CD14-positive monocyte (primary cell): ENCODE results near the gene LYPD6. TPM values are rescaled to one million over a fixed set of nuclear protein-coding genes. Genes with fewer than 3 reads are reported as not detected.

Experiments used
- DNase-seq, 3 donors: peaks; one replicate each; pipeline ENCODE4 v3.0.0-alpha.2; 2011 to 2022
- H2AFZ ChIP-seq: 2 replicates; pipeline ENCODE4 v1.6.0; 2012; ENCODE audit warnings: mild to moderate bottlenecking, low read depth, low read length, inconsistent platforms; ENCODE audit not compliant: insufficient read depth, poor library complexity, severe bottlenecking
- H3K27ac ChIP-seq, 2 donors: 1 replicate in 1 of 2; 2 replicates in 1 of 2; pipeline ENCODE4 v1.5.1; 2012 to 2013; ENCODE audit warnings: low read length in 2 of 2, control low read depth in 1 of 2, inconsistent platforms in 1 of 2, low read depth in 1 of 2, mild to moderate bottlenecking in 1 of 2
- H3K27me3 ChIP-seq, 2 donors: one replicate each; pipeline versions ENCODE4 v1.6.0 to v1.6.1; 2011 to 2013; ENCODE audit warnings: low read length in 2 of 2; ENCODE audit not compliant: control insufficient read depth in 2 of 2, insufficient read depth in 2 of 2
- H3K36me3 ChIP-seq, 2 donors: replicated peaks in 1 of 2; 1 replicate in 1 of 2; 2 replicates in 1 of 2; pipeline versions ENCODE4 v1.5.1 to v1.6.1; 2012 to 2013; ENCODE audit warnings: low read length in 2 of 2, control low read depth in 1 of 2, inconsistent platforms in 1 of 2, mild to moderate bottlenecking in 1 of 2; ENCODE audit not compliant: insufficient read depth in 2 of 2, control insufficient read depth in 1 of 2
- H3K4me1 ChIP-seq, 2 donors: 1 replicate in 1 of 2; 2 replicates in 1 of 2; pipeline versions ENCODE4 v1.5.1 to v1.6.1; 2012 to 2013; ENCODE audit warnings: low read length in 2 of 2, control low read depth in 1 of 2, inconsistent platforms in 1 of 2, mild to moderate bottlenecking in 1 of 2, moderate library complexity in 1 of 2; ENCODE audit not compliant: insufficient read depth in 2 of 2, control insufficient read depth in 1 of 2
- H3K4me2 ChIP-seq: replicated peaks from 2 replicates; pipeline ENCODE3; 2012; ENCODE audit warnings: low read length, moderate library complexity, mild to moderate bottlenecking; ENCODE audit not compliant: poor library complexity, severe bottlenecking; ENCODE audit errors: extremely low read depth
- H3K4me3 ChIP-seq, 3 experiments: fragments of 200-600 bp in 1 of 3; sonication (generic) in 1 of 3; replicated peaks in 1 of 3; 1 replicate in 2 of 3; 2 replicates in 1 of 3; pipeline ENCODE4 v1.5.1; 2011 to 2013; ENCODE audit warnings: low read length in 3 of 3, mild to moderate bottlenecking in 3 of 3, control low read depth in 2 of 3, low read depth in 2 of 3, inconsistent platforms in 1 of 3, moderate library complexity in 1 of 3
- H3K79me2 ChIP-seq: 2 replicates; pipeline ENCODE4 v1.6.0; 2012; ENCODE audit warnings: mild to moderate bottlenecking, control low read depth, inconsistent platforms, low read length, moderate library complexity; ENCODE audit not compliant: insufficient read depth
- H3K9ac ChIP-seq: 2 replicates; pipeline ENCODE4 v1.6.0; 2017; ENCODE audit warnings: low read length, mild to moderate bottlenecking; ENCODE audit not compliant: insufficient read depth, poor library complexity, severe bottlenecking
- H3K9me3 ChIP-seq, 2 donors: replicated peaks in 1 of 2; 1 replicate in 1 of 2; 2 replicates in 1 of 2; pipeline versions ENCODE4 v1.5.1 to v1.6.1; 2012 to 2013; ENCODE audit warnings: low read length in 2 of 2, control low read depth in 1 of 2; ENCODE audit not compliant: control insufficient read depth in 1 of 2, insufficient read depth in 1 of 2
- H4K20me1 ChIP-seq: 2 replicates; pipeline ENCODE4 v1.6.0; 2012; ENCODE audit warnings: mild to moderate bottlenecking, low read length, control low read depth, moderate library complexity; ENCODE audit not compliant: insufficient read depth
- H3K27ac Mint-ChIP-seq, 7 donors: one replicate each; pipeline ENCODE4 v1.8.0; 2020; ENCODE audit warnings: mild to moderate bottlenecking in 7 of 7, mixed read lengths in 7 of 7, moderate library complexity in 6 of 7, inconsistent platforms in 2 of 7
- H3K27me3 Mint-ChIP-seq, 3 donors: one replicate each; pipeline ENCODE4 v1.8.0; 2021 to 2022; ENCODE audit warnings: low read depth in 3 of 3, mild to moderate bottlenecking in 3 of 3, mixed read lengths in 3 of 3, moderate library complexity in 3 of 3, inconsistent platforms in 1 of 3
- H3K36me3 Mint-ChIP-seq, 2 donors: one replicate each; pipeline ENCODE4 v1.8.0; 2020; ENCODE audit warnings: mixed read lengths in 2 of 2, inconsistent platforms in 1 of 2, mild to moderate bottlenecking in 1 of 2
- H3K4me1 Mint-ChIP-seq: one replicate; pipeline ENCODE4 v1.8.0; 2020; ENCODE audit warnings: mild to moderate bottlenecking, mixed read lengths
- H3K4me3 Mint-ChIP-seq, 2 donors: one replicate each; pipeline ENCODE4 v1.8.0; 2020; ENCODE audit warnings: mild to moderate bottlenecking in 2 of 2, mixed read lengths in 2 of 2, moderate library complexity in 1 of 2
- H3K9me3 Mint-ChIP-seq, 7 donors: one replicate each; pipeline ENCODE4 v1.8.0; 2020 to 2022; ENCODE audit warnings: mixed read lengths in 7 of 7, mild to moderate bottlenecking in 6 of 7, moderate library complexity in 6 of 7, inconsistent platforms in 2 of 7
- CTCF ChIP-seq: fragments of 200-600 bp; IDR thresholded peaks from one replicate; pipeline ENCODE4 v1.8.0; 2022; ENCODE audit warnings: antibody characterized with exemption, mild to moderate bottlenecking
- WGBS: methylation state at CpG from one replicate; pipeline ENCODE4 v1.1.5; 2013; ENCODE audit warnings: missing lambda C conversion rate; ENCODE audit not compliant: insufficient coverage; 5-methylcytosine and 5-hydroxymethylcytosine counted together
- intact Hi-C, 2 donors: fragments of 100-400 bp; cut with micrococcal nuclease; formaldehyde crosslinking; loops; one replicate each; pipeline versions ENCODE4 v1.15.0 to v1.15.1; 2023
- polyA plus RNA-seq, 3 donors: library from polyadenylated mRNA; depleted of rRNA in 1 of 3; unstranded in 2 of 3; stranded (reverse) in 1 of 3; fragments of 300-500 nt in 2 of 3; fragments of >200 nt in 1 of 3; fragmentation: Illumina TruSeq in 2 of 3; gene quantifications; 1 replicate in 2 of 3; 2 replicates in 1 of 3; pipeline ENCODE4 v1.2.3, GENCODE V29; 2012 to 2021

The LYPD6 gene
- polyA plus RNA-seq, 3 donors, result not detected

- no peaks in the 10 kb centered on the region for H3K27me3 ChIP-seq
- DNase-seq, result no peak
- H3K4me1 ChIP-seq, result no peaks in the 10 kb centered on the region
- Mint-ChIP-seq H3K27ac (no peak overlapping the region), H3K27me3 (peaks cover 0 to 3% (median 1%) of the 10 kb centered on the region in 3 donors), H3K4me3 (no peak overlapping the region), H3K9me3 (peaks cover 0 to 6% (median 0%) of the 10 kb centered on the region in 7 donors), H3K36me3 (no peaks in the 10 kb centered on the region), H3K4me1 (no peaks in the 10 kb centered on the region)
- H3K4me3 ChIP-seq, result no peak overlapping the region
- H4K20me1 ChIP-seq, result no peaks in the 10 kb centered on the region
- no peak overlapping the region for H3K27ac ChIP-seq
- no peak overlapping the region for H2AFZ ChIP-seq
- intact Hi-C loops, result no loop called here
- H3K36me3 ChIP-seq, result no peaks in the 10 kb centered on the region
- no peak overlapping the region for H3K4me2 ChIP-seq
- H3K9ac ChIP-seq, result no peak overlapping the region
- no peaks in the 10 kb centered on the region for H3K79me2 ChIP-seq
- no peaks in the 10 kb centered on the region for H3K9me3 ChIP-seq
- no CpG with 5 or more reads among the region's 5 CpGs for WGBS
- no peak for TF ChIP-seq CTCF
These were observed 87.7 kb downstream of the LYPD6 start for GRCh38 chr2:149418065-149418464.

GRCh38 chr2:149420053-149420963, 89.9 kb downstream of the LYPD6 start:
- Mint-ChIP-seq H3K4me3 (no peak overlapping the region), H3K9me3 (peaks cover 0 to 5% (median 0%) of the 10 kb centered on the region in 7 donors), H3K27ac (no peak overlapping the region), H3K27me3 (peaks cover 0 to 3% (median 0%) of the 10 kb centered on the region in 3 donors), H3K4me1 (no peaks in the 10 kb centered on the region), H3K36me3 (no peaks in the 10 kb centered on the region)
- H3K4me3 ChIP-seq, result no peak overlapping the region
- no peak for DNase-seq
- intact Hi-C loops, result no loop called here
- H4K20me1 ChIP-seq, result no peaks in the 10 kb centered on the region
- H3K9ac ChIP-seq, result no peak overlapping the region
- TF ChIP-seq CTCF, result no peak
- no peaks in the 10 kb centered on the region for H3K27me3 ChIP-seq
- H3K36me3 ChIP-seq, result no peaks in the 10 kb centered on the region
- H3K27ac ChIP-seq, result no peak overlapping the region
- H2AFZ ChIP-seq, result no peak overlapping the region
- no peaks in the 10 kb centered on the region for H3K9me3 ChIP-seq
- H3K79me2 ChIP-seq, result no peaks in the 10 kb centered on the region
- WGBS, result 97% methylated on average over 8 of the region's 13 CpGs
- no peak overlapping the region for H3K4me2 ChIP-seq
- no peaks in the 10 kb centered on the region for H3K4me1 ChIP-seq
